GM23338 (cell line): ENCODE data around the gene IFNA16.

Experiments
- CREB1 ChIP-seq: fragments of 250-450 bp; sonication (Bioruptor Pico); IDR thresholded peaks from 2 replicates; pipeline ENCODE4 v1.5.0; 2020; ENCODE audit warnings: low read depth, mild to moderate bottlenecking, moderate library complexity
- EZH2 ChIP-seq: fragments of 200-600 bp; sonication (generic); IDR thresholded peaks from one replicate; pipeline ENCODE4 v1.8.0; 2017; ENCODE audit warnings: antibody characterized with exemption, mild to moderate bottlenecking, low read depth; ENCODE audit not compliant: unreplicated experiment
- EZH2phosphoT487 ChIP-seq: fragments of 200-600 bp; sonication (generic); IDR thresholded peaks from one replicate; pipeline ENCODE4 v1.8.1; 2018; ENCODE audit warnings: antibody characterized with exemption; ENCODE audit not compliant: unreplicated experiment
- JUNB ChIP-seq: IDR thresholded peaks from one replicate; pipeline ENCODE4 v1.6.1; 2016; ENCODE audit warnings: antibody characterized with exemption; ENCODE audit not compliant: unreplicated experiment
- NANOG ChIP-seq: IDR thresholded peaks from 2 replicates; pipeline ENCODE4 v1.6.1; 2016; ENCODE audit warnings: antibody characterized with exemption, borderline replicate concordance
- POLR2AphosphoS5 ChIP-seq: IDR thresholded peaks from 2 replicates; pipeline ENCODE4 v1.6.1; 2016; ENCODE audit warnings: antibody characterized with exemption, low read depth
- REST ChIP-seq: IDR thresholded peaks from one replicate; pipeline ENCODE4 v1.6.1; 2018; ENCODE audit warnings: antibody characterized with exemption; ENCODE audit not compliant: unreplicated experiment
- STAT1 ChIP-seq: IDR thresholded peaks from one replicate; pipeline ENCODE4 v1.6.1; 2016; ENCODE audit warnings: antibody characterized with exemption; ENCODE audit not compliant: unreplicated experiment
- TF ChIP-seq, protein P1 (sequence below), 2 experiments: fragments of 200-600 bp in 1 of 2; sonication (generic) in 1 of 2; conservative IDR thresholded peaks; 2 replicates each; pipeline versions ENCODE4 v1.5.1 to v1.6.1; 2016 to 2017; ENCODE audit warnings: antibody characterized with exemption in 2 of 2, low read depth in 2 of 2, mild to moderate bottlenecking in 2 of 2, moderate library complexity in 1 of 2

- TF ChIP-seq, protein P1, sequence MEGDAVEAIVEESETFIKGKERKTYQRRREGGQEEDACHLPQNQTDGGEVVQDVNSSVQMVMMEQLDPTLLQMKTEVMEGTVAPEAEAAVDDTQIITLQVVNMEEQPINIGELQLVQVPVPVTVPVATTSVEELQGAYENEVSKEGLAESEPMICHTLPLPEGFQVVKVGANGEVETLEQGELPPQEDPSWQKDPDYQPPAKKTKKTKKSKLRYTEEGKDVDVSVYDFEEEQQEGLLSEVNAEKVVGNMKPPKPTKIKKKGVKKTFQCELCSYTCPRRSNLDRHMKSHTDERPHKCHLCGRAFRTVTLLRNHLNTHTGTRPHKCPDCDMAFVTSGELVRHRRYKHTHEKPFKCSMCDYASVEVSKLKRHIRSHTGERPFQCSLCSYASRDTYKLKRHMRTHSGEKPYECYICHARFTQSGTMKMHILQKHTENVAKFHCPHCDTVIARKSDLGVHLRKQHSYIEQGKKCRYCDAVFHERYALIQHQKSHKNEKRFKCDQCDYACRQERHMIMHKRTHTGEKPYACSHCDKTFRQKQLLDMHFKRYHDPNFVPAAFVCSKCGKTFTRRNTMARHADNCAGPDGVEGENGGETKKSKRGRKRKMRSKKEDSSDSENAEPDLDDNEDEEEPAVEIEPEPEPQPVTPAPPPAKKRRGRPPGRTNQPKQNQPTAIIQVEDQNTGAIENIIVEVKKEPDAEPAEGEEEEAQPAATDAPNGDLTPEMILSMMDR (conservative IDR thresholded peaks at IDR 0.05; ENCODE audit: low read depth in 2 of 2): no peak
- no peak for TF ChIP-seq REST
- TF ChIP-seq EZH2: no peak
- TF ChIP-seq STAT1: no peak
- no peak for TF ChIP-seq EZH2phosphoT487
- TF ChIP-seq JUNB: no peak
- TF ChIP-seq POLR2AphosphoS5: no peak
- no peak for TF ChIP-seq NANOG
- no peak for TF ChIP-seq CREB1 (CRISPR knock-in tag)
These were observed 45.8 kb downstream of the IFNA16 start for GRCh38 chr9:21171351-21171750.
